GM11168 (cell line): ENCODE measurements around the gene SEC63.
"Not testable (repeated sequence)": the region's sequence is repeated elsewhere in the genome, so short reads cannot be mapped to it uniquely, and the experiment has no call there.

ENCODE experiments used
- in situ Hi-C: fragments of 300-500 bp; cut with MboI; formaldehyde crosslinking; loops from one replicate; pipeline ENCODE4 v1.12.0; 2022; ENCODE audit warnings: low sequenced_read_pairs; ENCODE audit not compliant: unreplicated experiment

SEC63 gene, protein sequence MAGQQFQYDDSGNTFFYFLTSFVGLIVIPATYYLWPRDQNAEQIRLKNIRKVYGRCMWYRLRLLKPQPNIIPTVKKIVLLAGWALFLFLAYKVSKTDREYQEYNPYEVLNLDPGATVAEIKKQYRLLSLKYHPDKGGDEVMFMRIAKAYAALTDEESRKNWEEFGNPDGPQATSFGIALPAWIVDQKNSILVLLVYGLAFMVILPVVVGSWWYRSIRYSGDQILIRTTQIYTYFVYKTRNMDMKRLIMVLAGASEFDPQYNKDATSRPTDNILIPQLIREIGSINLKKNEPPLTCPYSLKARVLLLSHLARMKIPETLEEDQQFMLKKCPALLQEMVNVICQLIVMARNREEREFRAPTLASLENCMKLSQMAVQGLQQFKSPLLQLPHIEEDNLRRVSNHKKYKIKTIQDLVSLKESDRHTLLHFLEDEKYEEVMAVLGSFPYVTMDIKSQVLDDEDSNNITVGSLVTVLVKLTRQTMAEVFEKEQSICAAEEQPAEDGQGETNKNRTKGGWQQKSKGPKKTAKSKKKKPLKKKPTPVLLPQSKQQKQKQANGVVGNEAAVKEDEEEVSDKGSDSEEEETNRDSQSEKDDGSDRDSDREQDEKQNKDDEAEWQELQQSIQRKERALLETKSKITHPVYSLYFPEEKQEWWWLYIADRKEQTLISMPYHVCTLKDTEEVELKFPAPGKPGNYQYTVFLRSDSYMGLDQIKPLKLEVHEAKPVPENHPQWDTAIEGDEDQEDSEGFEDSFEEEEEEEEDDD

GRCh38 chr6:107957909-107958688 lies at the start of gene SEC63:
Gene SEC63, minus strand, starts transcription at chr6:107958208. Its CDS starts 199 bp downstream, at chr6:107958009.
- in situ Hi-C loops: no loop called here

- in situ Hi-C loops: no loop called here
These were observed 48.0 kb upstream of the SEC63 start for GRCh38 chr6:108005961-108006360.

DNA sequence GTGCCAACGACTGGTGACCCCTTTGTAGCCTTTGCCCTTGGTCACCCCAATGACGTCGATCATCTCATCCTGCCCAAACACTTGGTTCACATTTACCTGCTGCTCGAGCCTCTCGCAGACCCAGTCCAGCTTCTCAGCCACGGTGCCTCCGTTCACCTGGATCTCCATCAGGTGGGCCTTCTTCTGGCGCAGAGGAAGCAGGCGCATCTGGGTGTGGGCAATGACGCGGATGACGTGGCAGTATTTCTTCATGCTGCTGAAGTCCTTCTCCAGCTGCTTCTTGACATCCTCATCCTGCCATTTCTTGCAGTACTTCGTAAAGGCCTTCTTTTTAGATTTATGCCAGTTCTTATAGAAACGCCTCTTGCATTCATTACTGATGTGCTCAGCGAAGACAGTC lies 46.9 kb upstream of the SEC63 start:
- in situ Hi-C loops: no loop called here

GRCh38 chr6:108002365-108003221 lies 44.6 kb upstream of the SEC63 start:
- in situ Hi-C loops: no loop called here

DNA sequence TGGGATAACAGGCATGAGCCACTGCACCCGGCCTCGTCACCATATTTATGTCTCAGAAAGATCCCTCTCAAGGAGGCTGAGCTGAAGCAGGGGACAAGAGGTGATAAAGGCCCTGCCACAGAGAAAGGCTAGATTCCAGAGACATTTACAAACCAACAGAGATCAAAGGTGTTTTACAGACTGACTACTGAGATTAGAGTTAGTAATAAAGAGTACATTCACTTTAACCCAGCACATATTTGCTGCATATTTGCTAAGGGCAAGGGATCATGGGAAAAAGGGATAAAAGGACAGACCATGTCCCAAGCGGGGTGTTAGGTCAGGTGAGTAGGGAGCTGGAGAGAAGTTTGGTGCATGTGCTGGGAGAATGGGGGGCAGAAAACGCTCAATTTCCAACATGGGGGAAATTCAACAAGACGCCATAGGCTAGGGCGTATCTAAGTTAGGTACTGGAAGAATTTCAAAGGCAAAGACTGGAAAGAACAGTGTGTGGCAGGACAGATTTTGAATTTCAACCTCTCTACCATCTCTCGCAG lies 43.8 kb upstream of the SEC63 start:
- in situ Hi-C loops: no loop called here

DNA sequence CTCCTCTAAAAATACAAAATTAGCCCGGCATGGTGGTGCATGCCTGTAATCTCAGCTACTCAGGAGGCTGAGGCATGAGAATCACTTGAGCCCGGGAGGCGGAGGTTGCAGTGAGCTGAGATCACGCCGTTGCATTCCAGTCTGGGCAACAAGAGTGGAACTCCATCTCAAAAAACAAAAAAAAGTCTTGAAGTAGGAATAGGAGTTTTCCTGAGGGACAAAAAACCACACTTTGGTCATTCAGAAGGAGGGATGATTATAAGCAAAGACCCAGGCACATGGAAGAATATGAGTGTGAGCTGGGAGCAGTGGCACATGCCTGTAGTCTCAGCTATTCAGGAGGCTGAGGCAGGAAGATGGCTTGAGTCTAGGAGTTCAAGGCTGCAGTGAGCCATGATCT lies 42.3 kb upstream of the SEC63 start:
- in situ Hi-C loops: not testable (repeated sequence)

DNA sequence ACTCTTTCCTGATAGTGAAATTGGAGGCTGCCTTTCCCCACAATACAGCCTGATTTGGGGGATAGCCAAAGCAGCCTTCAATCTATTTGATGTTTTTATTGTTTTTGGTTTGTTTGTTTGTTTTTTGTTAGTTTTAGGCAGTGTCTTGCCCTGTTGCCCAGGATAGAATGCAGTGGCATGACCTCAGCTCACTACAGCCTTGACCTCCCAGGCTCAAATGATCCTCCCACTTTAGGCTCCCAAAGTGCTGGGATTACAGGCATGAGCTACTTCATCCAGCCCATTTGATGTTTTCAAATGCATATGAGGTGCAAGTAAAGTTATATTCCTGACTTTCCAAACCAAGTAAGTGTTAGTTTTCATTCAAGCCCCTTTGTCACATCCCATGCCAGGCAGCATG lies 41.3 kb upstream of the SEC63 start:
- in situ Hi-C loops: no loop called here

GRCh38 chr6:107991772-107992550 lies 34.0 kb upstream of the SEC63 start:
- in situ Hi-C loops: no loop called here

- in situ Hi-C loops: no loop called here
These were observed 33.1 kb upstream of the SEC63 start for GRCh38 chr6:107991061-107991460.

DNA sequence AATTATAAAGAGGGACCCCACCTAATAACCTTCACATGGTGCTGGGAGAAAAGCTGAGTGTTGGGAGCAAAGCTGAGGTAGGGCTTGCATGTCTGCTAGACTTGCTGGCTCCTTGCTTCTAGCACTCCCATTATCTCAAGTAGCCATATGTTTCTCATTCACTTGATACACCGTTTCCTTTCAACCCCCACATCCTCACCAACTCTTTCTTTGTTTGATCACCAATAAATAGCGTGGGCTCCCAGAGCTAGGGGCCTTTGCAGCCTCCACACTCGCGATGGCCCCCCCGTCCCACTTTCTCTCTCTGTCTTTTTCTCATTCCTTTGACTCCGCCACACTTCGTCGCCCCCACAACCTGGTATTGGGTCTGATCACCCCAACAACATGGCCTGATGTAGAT lies 32.6 kb upstream of the SEC63 start:
- in situ Hi-C loops: not testable (repeated sequence)

DNA sequence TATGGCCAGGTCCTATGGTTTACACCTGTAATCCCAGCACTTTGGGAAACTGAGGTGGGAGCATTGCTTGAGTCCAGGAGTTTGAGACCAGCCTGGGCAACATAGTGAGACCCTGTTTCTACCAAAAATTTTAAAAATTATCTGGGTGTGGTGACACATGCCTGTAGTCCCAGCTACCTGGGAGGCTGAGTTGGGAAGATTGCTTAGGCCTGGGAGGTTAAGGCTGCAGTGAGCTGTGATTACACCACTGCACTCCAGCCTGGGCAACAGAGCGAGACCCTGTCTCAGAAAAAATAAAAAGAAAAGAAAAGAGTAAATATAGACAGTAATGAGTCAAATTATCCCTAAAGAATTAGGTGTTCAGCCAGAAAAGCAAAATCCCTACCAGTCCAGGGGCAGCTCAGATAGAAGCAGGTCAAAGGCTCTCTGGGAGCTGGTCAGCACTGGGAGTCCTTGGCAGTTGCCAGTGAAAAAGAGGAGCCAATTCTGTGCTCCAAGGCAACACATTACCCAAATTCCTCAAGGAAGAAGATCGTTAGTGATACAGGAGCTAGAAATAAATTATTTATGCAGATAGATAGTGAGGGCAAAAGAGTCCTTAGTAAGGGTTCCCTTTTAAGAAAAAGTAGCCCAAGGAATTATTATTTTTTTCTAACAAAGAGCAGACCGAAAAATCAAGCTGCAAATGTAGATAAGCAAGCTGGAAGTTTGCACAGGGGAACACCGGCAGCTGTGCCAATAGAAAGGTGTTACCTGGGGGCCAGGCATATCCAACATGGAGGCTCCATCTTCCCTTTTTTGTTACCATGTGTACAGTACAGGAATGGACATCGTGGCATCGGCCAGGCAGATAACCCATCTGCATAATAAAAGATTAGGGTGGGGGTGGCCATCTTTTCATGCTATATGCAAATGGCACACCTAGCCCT lies 31.4 kb upstream of the SEC63 start:
- in situ Hi-C loops: no loop called here

- in situ Hi-C loops: no loop called here
These were observed 30.6 kb upstream of the SEC63 start for GRCh38 chr6:107988570-107988969.

DNA sequence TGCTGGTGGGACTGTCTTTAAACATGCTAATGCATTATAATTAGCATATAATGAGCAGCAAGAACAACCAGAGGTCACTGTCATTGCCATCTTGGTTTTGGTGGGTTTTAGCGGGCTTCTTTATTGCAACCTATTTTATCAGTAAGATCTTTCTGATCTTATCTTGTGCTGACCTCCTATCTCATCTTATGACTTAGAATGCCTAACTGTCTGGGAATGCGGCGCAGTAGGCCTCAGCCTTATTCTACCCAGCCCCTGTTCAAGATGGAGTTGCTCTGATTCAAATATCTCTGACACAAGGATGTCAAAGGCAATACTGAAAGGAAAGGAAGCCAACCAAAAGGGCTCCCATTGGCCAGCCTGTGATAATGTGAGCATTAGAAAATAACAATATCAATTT lies 29.8 kb upstream of the SEC63 start:
- in situ Hi-C loops: no loop called here

GRCh38 chr6:107985701-107986100 lies 27.7 kb upstream of the SEC63 start:
- in situ Hi-C loops: no loop called here

DNA sequence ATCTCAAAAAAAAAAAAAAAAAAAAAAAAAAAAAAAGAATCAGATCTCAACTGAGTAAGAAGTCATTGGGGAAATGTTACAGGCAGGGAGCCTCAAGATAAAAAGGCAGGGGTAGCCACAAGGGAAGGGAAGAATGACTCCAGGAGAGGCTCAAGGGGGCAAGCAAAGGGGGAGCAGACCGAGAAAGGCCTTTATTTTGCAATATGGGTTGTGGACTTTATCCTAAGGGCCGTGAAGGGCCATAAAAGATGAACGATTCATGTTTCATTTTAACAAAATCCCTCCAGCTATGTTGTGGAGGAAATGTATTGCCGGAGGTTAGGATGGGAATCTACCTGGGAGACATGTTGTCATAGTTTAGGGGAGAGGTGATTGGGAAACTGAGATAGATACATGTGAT lies 25.8 kb upstream of the SEC63 start:
- in situ Hi-C loops: no loop called here

GRCh38 chr6:107982486-107982885 lies 24.5 kb upstream of the SEC63 start:
- in situ Hi-C loops: no loop called here

GRCh38 chr6:107981695-107982094 lies 23.7 kb upstream of the SEC63 start:
- in situ Hi-C loops: no loop called here

DNA sequence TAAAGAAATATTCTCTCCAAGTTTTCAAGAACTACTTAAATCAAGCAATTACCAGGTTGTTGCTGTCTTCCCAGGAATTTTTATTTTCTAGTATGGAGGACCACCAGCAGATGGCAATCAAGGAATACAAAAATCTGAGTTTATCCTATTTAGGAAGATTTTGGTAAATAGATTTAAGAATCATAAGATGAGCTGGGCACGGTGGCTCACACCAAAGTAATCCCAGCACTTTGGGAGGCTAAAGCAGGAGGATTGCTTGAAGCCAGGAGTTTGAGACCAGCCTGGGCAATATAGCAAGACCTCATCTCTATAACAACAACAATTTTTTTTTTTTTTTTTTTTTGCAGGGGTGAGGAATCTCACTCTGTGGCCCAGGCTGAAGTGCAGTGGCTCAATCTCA lies 19.3 kb upstream of the SEC63 start:
- in situ Hi-C loops: no loop called here
